ENCODE measurements around the gene MITD1. TPM values are rescaled to one million over a fixed set of nuclear protein-coding genes. Genes with fewer than 3 reads are reported as not detected.

The MITD1 gene
- total RNA-seq, 1 donor from 2014 or later = 22.6 TPM

DNA sequence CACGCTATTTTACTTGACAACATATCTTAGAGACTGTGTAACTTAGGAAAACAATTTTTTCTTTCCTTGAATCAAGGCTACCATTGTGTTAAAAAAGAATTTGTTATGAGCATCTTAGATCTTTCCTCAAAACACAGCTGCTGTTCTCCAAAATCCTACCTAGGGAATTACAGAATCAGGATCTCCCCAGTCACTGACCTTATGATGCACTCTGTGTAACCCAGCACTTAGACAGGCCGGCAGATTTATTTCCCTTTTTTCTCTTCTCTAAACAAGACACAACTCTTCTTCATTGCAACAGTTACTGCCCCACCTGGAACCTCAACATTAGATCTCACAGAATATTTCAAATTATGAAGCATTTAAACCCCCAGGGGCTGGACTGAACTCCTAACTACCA is 52.9 kb downstream of the MITD1 start:
- Mint-ChIP-seq H3K4me3 (ENCODE audit: unreplicated experiment) (no peak overlapping the region), H3K4me1 (ENCODE audit: unreplicated experiment) (no peaks in the 10 kb centered on the region), H3K27me3 (ENCODE audit: unreplicated experiment) (peaks cover 8% of the 10 kb centered on the region), H3K27ac (ENCODE audit: unreplicated experiment) (no peak overlapping the region), H3K9me3 (ENCODE audit: unreplicated experiment) (peaks cover 33% of the 10 kb centered on the region), H3K36me3 (ENCODE audit: unreplicated experiment) (peaks cover 16% of the 10 kb centered on the region)
- no peak for DNase-seq (ENCODE audit: extremely low spot score, unreplicated experiment)
- TF ChIP-seq, protein P1, sequence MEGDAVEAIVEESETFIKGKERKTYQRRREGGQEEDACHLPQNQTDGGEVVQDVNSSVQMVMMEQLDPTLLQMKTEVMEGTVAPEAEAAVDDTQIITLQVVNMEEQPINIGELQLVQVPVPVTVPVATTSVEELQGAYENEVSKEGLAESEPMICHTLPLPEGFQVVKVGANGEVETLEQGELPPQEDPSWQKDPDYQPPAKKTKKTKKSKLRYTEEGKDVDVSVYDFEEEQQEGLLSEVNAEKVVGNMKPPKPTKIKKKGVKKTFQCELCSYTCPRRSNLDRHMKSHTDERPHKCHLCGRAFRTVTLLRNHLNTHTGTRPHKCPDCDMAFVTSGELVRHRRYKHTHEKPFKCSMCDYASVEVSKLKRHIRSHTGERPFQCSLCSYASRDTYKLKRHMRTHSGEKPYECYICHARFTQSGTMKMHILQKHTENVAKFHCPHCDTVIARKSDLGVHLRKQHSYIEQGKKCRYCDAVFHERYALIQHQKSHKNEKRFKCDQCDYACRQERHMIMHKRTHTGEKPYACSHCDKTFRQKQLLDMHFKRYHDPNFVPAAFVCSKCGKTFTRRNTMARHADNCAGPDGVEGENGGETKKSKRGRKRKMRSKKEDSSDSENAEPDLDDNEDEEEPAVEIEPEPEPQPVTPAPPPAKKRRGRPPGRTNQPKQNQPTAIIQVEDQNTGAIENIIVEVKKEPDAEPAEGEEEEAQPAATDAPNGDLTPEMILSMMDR (IDR thresholded peaks at IDR 0.05) = no peak

Other genes starting within 250 kb of the MITD1 start
- gene CRACDL, start 244.8 kb downstream of the MITD1 start, total RNA-seq = 0.57 and 1.3 TPM in 2 replicates
- 0.26 TPM in 1 of 2 replicates, not detected in the other for gene C2orf15, start 39.4 kb downstream of the MITD1 start, total RNA-seq
- 3.1 and 3.6 TPM in 2 replicates for gene TSGA10, start 26.1 kb downstream of the MITD1 start, total RNA-seq
- 4.9 and 6.3 TPM in 2 replicates for gene LIPT1, start 26.1 kb downstream of the MITD1 start, total RNA-seq
- 23.1 and 25.5 TPM in 2 replicates for gene MRPL30, start 126 bp upstream of the MITD1 start, total RNA-seq
- gene LYG2, start 74.6 kb upstream of the MITD1 start, total RNA-seq = not detected in 2 replicates
- gene LYG1, start 120.1 kb upstream of the MITD1 start, total RNA-seq = 1.1 and 1.8 TPM in 2 replicates
- 27.5 and 29.3 TPM in 2 replicates for gene TXNDC9, start 155.3 kb upstream of the MITD1 start, total RNA-seq
- 35.5 and 39.8 TPM in 2 replicates for gene EIF5B, start 156.3 kb upstream of the MITD1 start, total RNA-seq